ENCODE measurements around the gene RBMS1. TPM values are rescaled to one million over a fixed set of nuclear protein-coding genes. Genes with fewer than 3 reads are reported as not detected.

The RBMS1 gene
- total and polyA plus RNA-seq, 2 donors (not counting 1 experiment from before 2014, with no cell fraction given), result 18.0 to 36.7 TPM

DNA sequence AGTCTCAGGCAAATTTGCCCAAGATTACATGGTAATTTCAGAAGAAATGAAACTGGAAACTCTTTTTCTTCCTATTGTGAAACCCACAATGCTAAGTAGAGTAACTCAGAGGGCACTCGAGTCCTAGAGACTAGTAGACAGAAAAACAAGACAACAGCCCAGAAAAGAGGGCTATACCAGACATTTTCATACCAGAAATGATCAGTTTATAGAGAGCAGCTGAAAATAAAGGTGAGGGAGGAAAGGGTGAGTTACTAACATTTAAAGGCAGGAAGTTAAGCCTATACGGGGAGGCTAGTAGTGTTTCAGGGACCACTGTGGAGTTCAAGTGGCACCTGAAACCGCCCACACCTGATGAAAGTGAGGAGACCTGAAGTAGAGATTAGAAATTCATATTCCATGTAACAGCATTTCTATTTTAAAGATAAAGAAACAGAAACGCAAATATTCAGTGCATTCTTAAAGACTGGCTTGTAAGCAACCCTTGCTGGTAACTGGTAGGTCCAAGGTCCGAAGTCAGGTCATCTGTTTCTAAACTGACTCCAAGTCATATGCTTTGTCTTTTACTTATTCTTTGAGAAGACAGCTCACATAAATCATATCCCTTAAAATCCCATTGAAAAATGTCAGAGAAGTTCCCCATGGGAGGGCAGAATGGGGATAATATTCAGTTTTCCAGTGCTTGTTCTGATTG, 148.4 kb downstream of the RBMS1 start:
- H2AFZ ChIP-seq (ENCODE audit: insufficient read depth, low read depth, low read length, poor library complexity, severe bottlenecking), result no peak overlapping the region
- no peaks in the 10 kb centered on the region for H3K27me3 Mint-ChIP-seq
- no peak overlapping the region for H3K27ac ChIP-seq (ENCODE audit: low read length in 2 of 2)
- 87% methylated on average over 3 of the region's 5 CpGs for WGBS (ENCODE audit: insufficient coverage)
- peaks cover 67% of the 10 kb centered on the region for H3K79me2 ChIP-seq (ENCODE audit: control insufficient read depth, insufficient read depth, low read length)
- H3K4me1 ChIP-seq (ENCODE audit: control insufficient read depth in 2 of 2, insufficient read depth in 2 of 2, low read length in 2 of 2), result peaks cover 0 to 4% of the 10 kb centered on the region in 2 donors
- no peaks in the 10 kb centered on the region for H3K27me3 ChIP-seq (replicated peaks in 1 of 4; ENCODE audit: control extremely low read depth in 1 of 4, control insufficient read depth in 3 of 4, insufficient read depth in 4 of 4, low read length in 3 of 4)
- no peaks in the 10 kb centered on the region for H3K9me3 Mint-ChIP-seq (ENCODE audit: insufficient read depth)
- H3K36me3 ChIP-seq (replicated peaks in 1 of 2; ENCODE audit: control extremely low read depth in 1 of 2, control insufficient read depth in 1 of 2, extremely low read depth in 1 of 2, insufficient read depth in 2 of 2, low read length in 1 of 2), result peaks cover 4% of the 10 kb centered on the region in 2 experiments
- TF ChIP-seq, protein P1, sequence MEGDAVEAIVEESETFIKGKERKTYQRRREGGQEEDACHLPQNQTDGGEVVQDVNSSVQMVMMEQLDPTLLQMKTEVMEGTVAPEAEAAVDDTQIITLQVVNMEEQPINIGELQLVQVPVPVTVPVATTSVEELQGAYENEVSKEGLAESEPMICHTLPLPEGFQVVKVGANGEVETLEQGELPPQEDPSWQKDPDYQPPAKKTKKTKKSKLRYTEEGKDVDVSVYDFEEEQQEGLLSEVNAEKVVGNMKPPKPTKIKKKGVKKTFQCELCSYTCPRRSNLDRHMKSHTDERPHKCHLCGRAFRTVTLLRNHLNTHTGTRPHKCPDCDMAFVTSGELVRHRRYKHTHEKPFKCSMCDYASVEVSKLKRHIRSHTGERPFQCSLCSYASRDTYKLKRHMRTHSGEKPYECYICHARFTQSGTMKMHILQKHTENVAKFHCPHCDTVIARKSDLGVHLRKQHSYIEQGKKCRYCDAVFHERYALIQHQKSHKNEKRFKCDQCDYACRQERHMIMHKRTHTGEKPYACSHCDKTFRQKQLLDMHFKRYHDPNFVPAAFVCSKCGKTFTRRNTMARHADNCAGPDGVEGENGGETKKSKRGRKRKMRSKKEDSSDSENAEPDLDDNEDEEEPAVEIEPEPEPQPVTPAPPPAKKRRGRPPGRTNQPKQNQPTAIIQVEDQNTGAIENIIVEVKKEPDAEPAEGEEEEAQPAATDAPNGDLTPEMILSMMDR (IDR thresholded peaks at IDR 0.05), result no peak
- TF ChIP-seq EZH2 (IDR thresholded peaks at IDR 0.05; ENCODE audit: borderline replicate concordance, insufficient read depth, low read depth, low read length, poor library complexity, severe bottlenecking), result no peak
- CTCF ChIA-PET, result interaction anchor here (0.6 to 1.3 kb wide), 3 partner anchors 21 to 651 kb away, joined by 3 to 4 read pairs (median 3); no protein-coding TSS in a partner anchor
- H4K20me1 ChIP-seq (ENCODE audit: control insufficient read depth, insufficient read depth, low read length, poor library complexity, severe bottlenecking), result peaks cover 36% of the 10 kb centered on the region
- H3K9me3 ChIP-seq (ENCODE audit: control extremely low read depth in 1 of 3, control insufficient read depth in 2 of 3, insufficient read depth in 1 of 3, low read length in 2 of 3), result no peaks in the 10 kb centered on the region
- no peak overlapping the region for H3K4me3 ChIP-seq (ENCODE audit: control extremely low read depth in 1 of 5, extremely low read depth in 1 of 5, insufficient read depth in 1 of 5, low read depth in 2 of 5, low read length in 4 of 5)
- DNase-seq (no peak), ATAC-seq (ENCODE audit: low read depth) (no peak)
- no peak overlapping the region for H3K27ac Mint-ChIP-seq
- no peak overlapping the region for H3K4me2 ChIP-seq (replicated peaks; ENCODE audit: low read depth, low read length, poor library complexity, severe bottlenecking)
- POLR2A ChIA-PET, result no interaction called here
- H3K4me1 Mint-ChIP-seq, result peaks cover 12% of the 10 kb centered on the region
- H3K4me3 Mint-ChIP-seq, result no peak overlapping the region
- intact Hi-C loops (cut with micrococcal nuclease), result no loop called here
- H3K9ac ChIP-seq (ENCODE audit: low read length), result no peak overlapping the region

DNA sequence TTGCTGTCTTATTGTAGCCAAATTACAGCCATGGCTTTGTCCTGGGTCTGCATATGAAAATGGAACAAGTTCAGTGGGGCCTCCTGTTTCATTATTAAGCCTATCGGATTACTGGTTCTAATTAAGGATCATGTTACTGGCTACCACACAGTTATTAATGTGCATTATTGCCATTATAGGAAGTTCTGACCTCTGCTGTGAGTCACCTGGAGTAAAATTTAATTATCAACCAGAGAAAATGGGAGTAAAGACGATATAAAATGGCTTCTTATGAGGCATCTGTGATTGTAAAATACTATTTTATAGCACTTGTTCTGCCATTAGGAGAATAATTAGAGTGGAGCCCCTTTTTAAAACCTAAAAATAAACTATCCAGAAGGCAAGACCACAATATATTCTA, 150.2 kb downstream of the RBMS1 start:
- TF ChIP-seq EZH2 (IDR thresholded peaks at IDR 0.05; ENCODE audit: borderline replicate concordance, insufficient read depth, low read depth, low read length, poor library complexity, severe bottlenecking), result no peak
- TF ChIP-seq, protein P1 (IDR thresholded peaks at IDR 0.05), result no peak
- Histone ChIP-seq H2AFZ (ENCODE audit: insufficient read depth, low read depth, low read length, poor library complexity, severe bottlenecking) (no peak overlapping the region), H3K4me1 (ENCODE audit: control insufficient read depth in 2 of 2, insufficient read depth in 2 of 2, low read length in 2 of 2) (peaks cover 0 to 4% of the 10 kb centered on the region in 2 donors), H3K27ac (ENCODE audit: low read length in 2 of 2) (no peak overlapping the region), H3K79me2 (ENCODE audit: control insufficient read depth, insufficient read depth, low read length) (peaks cover 55% of the 10 kb centered on the region), H3K27me3 (replicated peaks in 1 of 4; ENCODE audit: control extremely low read depth in 1 of 4, control insufficient read depth in 3 of 4, insufficient read depth in 4 of 4, low read length in 3 of 4) (no peaks in the 10 kb centered on the region), H3K36me3 (replicated peaks in 1 of 2; ENCODE audit: control extremely low read depth in 1 of 2, control insufficient read depth in 1 of 2, extremely low read depth in 1 of 2, insufficient read depth in 2 of 2, low read length in 1 of 2) (peaks cover 0 to 1% of the 10 kb centered on the region in 2 experiments), H4K20me1 (ENCODE audit: control insufficient read depth, insufficient read depth, low read length, poor library complexity, severe bottlenecking) (peaks cover 42% of the 10 kb centered on the region), H3K9me3 (ENCODE audit: control extremely low read depth in 1 of 3, control insufficient read depth in 2 of 3, insufficient read depth in 1 of 3, low read length in 2 of 3) (no peaks in the 10 kb centered on the region), H3K9ac (ENCODE audit: low read length) (no peak overlapping the region), H3K4me3 (ENCODE audit: control extremely low read depth in 1 of 5, extremely low read depth in 1 of 5, insufficient read depth in 1 of 5, low read depth in 2 of 5, low read length in 4 of 5) (no peak overlapping the region), H3K4me2 (replicated peaks; ENCODE audit: low read depth, low read length, poor library complexity, severe bottlenecking) (no peak overlapping the region)
- ChIA-PET POLR2A (no interaction called here), CTCF (no interaction called here)
- no peaks in the 10 kb centered on the region for H3K9me3 Mint-ChIP-seq (ENCODE audit: insufficient read depth)
- ATAC-seq (ENCODE audit: low read depth) (no peak), DNase-seq (no peak)
- H3K4me3 Mint-ChIP-seq, result no peak overlapping the region
- no peak overlapping the region for H3K27ac Mint-ChIP-seq
- intact Hi-C loops (cut with micrococcal nuclease), result no loop called here
- peaks cover 12% of the 10 kb centered on the region for H3K4me1 Mint-ChIP-seq
- H3K27me3 Mint-ChIP-seq, result no peaks in the 10 kb centered on the region
- no CpG with 5 or more reads among the region's 2 CpGs for whole genome bisulfite sequencing (ENCODE audit: insufficient coverage)
